Activated CD4-positive, CD25-positive, alpha-beta regulatory T cell treated with anti-CD3 and anti-CD28 coated beads, Interleukin-2, amount 50 U/mL, for 72 hours (primary cell): ENCODE data around the gene IL36RN.

Experiments
- DNase-seq: peaks from one replicate; pipeline ENCODE4 v3.0.0; 2021

Gene IL36RN

DNA sequence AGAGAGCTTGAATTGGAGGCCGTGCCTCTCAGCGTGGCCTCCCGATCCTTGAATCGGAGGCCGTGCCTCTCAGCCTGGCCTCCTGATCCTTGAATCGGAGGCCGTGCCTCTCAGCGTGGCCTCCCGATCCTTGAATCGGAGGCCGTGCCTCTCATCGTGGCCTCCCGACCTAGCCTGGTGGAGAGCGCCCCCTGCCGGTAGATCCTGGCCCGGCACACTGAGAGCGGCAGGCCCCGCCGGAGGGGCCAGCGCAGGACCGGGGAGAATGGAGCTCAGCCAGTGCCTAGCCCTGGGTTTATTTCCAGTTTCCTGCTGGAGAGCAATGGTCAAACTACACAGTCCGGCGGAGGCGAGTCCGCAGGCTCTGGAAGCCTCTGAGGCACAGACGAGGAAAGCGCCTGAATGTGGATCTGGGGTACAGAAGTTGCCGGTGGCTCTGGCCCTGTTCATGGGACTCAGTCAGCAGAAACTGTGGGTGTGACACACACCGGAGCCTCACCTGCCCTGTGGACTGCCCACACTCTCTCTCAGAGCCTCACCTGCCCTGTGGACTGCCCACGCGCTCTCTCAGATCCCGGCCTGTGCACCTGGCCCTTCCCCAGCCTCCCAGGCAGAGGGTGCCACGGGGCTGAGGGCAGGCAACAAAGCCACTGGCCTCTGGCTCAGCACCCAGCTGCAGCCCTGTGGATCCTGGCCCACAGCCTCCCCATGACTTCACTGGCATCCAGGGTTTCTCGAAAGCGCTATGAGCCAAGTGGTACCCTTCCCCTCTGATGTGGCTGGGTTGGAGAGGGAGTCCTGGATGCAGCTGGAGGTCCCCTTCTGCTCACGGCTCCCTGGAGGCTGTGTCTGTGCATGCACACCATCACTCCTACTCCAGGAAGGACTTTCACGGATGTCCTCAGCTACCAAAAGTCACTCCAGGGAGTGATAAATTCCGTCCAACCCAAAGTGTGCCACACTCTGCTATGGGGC is 7.8 kb upstream of the IL36RN start:
- no peak for DNase-seq

DNA sequence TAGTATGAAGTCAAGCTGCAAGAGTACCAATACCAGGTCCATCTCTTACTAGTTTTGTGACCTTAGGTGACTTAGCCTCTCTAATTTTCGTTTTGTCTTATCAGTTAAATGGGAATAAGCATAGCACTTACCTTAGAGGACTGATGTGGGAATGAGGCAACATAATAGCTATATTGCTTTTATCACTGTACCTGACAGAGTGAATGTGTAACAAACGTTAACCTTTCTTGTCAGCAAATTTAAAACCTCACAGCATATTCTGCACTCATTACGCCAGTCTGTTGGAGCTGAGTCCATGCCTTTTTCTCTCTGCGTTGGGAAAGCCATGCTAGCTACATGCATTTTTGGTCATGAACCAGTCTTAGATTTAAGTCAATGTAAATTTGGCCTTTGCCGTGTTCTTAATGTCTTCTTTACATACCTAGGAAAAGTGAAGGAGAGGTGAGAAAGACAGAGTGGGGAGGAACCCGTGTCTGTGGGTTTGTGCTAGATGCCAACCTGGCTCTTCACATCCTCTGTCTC is 6.5 kb upstream of the IL36RN start, which contains the start of gene IL36B:
TSS of gene IL36B (minus strand) at position 472 of the 522 bp plus-strand sequence.
- no peak for DNase-seq

DNA sequence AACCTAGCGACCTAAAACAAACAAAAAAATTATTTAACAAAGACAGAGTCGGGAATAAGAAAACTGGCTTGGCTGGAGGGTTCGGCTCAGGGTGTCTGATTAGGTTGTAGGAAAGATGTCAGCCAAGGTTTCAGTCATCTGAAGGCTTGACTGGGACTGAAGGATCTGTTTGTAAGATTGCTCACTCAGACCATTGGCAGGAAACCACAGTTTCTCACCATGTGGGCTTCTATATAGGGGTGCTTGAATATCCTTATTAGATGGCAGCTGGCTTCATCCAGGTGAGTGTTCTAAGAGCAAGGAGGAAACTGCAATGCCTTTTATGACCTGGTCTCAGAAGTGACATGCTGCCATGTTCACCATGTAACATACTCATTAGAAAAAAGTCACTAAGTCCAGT is 5.3 kb upstream of the IL36RN start:
- no peak for DNase-seq

DNA sequence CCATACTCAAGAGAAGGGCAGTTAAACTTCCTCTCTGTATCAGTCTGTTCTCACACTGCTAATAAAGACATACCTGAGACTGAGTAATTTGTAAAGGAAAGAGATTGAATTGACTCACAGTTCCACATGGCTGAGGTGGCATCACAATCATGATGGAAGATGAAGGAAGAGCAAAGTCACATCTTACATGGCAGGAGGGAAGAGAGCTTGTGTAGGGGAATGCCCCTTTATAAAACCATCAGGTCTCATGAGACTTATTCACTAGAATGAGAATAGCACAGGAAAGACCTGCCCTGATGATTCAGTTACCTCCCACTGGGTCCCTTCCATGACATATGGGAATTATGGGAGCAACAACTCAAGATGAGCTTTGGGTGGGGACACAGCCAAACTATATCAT is 4.9 kb upstream of the IL36RN start:
- no peak for DNase-seq

DNA sequence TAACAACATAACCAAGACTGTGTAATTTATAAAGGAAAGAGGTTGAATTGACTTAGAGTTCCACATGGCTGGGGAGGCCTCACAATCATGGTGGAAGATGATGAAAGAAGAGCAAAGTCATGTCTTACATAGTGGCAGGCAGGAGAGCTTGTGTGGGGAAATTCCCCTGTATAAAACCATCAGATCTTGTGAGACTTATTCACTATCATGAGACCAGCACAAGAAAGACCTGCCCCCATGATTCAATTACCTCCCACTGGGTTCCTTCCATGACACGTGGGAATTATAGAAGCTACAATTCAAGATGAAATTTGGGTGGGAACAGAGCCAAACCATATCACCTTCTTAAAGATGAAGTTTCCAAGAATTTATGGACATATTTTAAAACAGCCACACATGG is 2.5 kb upstream of the IL36RN start:
- no peak for DNase-seq

DNA sequence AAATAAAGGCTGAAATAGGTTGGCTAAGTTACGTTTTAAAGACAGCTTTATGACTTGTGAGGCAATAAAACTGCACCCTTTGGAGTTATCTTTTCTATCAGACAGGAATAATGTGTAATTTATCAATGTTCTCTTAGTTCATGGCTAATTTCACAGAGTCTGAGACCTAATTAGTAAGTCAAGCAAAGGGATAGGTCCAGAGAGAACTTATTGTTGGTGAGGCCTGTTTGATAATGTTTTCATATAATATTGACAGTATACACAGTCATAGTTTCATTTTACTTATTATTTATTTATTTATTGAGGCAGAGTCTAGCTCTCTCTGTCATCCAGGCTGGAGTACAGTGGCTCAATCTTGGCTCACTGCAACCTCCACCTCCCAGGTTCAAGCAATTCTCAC is 1.9 kb upstream of the IL36RN start:
- no peak for DNase-seq

DNA sequence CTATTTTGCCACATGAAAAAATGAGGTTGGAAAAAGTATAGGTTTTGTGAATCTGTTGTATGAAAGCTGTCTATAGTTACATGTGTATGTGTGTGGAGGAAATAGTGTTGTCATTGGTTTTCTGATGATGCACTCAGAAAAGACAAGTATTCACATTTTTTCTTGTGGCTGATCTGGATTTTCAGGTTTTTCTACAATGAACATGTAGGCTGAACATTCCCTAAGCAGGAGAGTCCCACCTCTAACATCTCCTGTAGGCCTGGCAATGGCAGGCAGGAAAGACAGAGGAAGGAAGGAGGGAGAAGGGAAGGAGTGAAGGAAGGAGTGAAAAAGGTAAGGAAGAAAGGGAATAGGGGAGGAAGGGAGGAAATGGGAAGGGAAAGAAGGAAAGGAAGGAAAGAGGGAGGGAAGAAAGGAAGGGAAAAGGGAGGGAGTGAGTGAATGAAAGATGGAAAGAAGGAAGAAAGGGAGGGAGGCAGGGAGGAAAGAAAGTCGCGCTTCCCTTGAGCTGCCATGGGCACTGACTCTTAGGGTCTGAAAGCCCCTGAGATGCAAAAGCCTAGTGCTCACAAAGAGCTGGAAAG is 495 bp upstream of the IL36RN start:
- no peak for DNase-seq

DNA sequence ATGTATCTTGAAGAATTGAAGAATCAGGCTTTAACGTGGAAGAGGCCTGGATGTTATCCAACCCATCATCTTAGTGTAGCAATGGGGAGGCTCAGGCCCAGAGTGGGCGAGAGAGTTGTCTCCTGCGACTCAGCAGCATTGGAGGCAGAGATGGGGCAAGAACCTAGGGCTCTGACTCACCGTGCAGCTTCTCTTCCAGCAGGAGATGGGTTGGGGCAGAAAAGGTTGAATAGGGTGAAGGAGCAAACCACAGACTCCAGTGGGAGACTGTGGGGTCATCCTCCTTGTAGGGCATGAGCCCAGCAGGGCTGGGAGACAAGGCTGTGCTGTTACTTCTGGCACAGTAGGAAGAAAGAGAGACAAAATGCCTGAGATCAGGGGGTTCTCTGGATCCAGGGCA is 1.4 kb downstream of the IL36RN start:
- no peak for DNase-seq

DNA sequence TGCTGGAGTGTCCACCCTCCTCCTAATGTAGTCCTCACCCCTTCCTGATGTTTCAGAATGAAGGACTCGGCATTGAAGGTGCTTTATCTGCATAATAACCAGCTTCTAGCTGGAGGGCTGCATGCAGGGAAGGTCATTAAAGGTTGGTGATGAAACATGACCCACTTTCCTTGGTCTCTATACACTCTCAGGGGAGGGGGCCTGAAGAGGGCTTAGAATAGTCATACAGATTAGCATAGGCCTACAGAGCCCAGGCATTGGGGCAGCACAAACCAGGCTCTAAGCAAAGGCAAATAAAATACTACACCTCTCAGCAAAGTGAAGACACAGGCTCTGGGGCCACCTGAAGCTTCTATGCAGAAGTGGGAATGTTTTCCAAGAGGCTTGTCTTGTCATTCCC is 1.8 kb downstream of the IL36RN start:
- no peak for DNase-seq

DNA sequence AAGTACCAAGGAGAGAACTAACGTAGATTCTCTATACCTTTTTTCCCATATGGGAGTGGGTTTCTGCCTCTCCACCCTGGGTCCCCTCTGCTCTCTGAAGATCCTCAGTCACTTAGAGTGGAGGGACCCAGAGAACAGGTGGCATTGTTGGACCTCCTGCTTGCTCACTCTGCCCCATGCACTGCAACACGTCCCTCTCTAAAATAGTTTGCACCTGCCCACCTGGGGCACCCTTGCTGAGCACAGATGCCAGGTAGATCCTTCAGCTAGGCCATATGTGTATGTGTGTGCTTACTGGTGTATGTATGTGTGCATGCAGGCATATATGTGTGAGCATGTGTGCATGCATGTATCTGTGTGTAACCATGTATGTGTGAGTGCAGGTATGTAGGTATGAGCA is 2.2 kb downstream of the IL36RN start:
- DNase-seq, result no peak

DNA sequence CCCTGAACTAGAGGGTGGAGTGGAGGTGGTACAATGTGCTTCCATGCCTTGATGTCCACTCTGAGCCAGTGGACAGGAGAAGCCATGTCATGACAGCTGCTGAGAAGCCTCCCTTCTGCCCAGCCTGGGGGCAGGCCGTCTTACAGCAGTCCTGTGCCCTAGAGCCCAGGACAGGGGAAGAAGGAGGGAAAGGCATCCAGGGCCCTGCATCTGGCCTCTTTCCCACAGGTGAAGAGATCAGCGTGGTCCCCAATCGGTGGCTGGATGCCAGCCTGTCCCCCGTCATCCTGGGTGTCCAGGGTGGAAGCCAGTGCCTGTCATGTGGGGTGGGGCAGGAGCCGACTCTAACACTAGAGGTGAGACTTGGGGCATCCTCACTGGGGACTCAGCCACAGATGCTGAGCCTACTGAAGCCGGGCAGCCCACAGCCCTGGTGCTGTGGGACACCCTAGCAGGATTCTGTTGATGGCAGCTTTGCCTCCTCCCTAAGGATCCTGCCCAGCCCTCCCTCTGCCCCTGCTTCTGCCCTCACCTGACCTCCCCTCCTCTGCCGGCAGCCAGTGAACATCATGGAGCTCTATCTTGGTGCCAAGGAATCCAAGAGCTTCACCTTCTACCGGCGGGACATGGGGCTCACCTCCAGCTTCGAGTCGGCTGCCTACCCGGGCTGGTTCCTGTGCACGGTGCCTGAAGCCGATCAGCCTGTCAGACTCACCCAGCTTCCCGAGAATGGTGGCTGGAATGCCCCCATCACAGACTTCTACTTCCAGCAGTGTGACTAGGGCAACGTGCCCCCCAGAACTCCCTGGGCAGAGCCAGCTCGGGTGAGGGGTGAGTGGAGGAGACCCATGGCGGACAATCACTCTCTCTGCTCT is 3.1 kb downstream of the IL36RN start:
- DNase-seq, result no peak

DNA sequence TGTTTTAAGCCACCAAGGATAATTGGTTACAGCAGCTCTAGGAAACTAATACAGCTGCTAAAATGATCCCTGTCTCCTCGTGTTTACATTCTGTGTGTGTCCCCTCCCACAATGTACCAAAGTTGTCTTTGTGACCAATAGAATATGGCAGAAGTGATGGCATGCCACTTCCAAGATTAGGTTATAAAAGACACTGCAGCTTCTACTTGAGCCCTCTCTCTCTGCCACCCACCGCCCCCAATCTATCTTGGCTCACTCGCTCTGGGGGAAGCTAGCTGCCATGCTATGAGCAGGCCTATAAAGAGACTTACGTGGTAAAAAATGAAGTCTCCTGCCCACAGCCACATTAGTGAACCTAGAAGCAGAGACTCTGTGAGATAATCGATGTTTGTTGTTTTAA is 5.3 kb downstream of the IL36RN start:
- no peak for DNase-seq

DNA sequence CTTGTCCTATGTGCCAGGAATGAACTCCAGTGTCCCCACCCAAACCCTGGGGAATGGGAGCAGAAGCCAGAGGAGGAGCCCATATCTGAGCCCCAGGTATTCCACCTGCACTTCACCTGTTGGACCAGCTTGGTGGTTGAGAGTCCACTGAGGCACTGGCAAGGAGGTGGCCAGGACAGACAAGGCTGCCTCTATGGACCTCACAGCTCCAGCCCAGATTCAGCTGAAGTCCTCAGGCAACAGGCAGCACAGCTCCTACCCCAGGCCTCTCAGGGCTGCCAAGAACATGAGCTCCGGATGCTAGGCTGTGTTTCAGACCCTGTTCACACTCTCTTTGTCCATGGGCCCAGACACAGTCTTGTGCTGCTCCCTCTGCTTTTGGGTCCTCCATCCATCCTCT is 5.9 kb downstream of the IL36RN start:
- DNase-seq, result no peak

DNA sequence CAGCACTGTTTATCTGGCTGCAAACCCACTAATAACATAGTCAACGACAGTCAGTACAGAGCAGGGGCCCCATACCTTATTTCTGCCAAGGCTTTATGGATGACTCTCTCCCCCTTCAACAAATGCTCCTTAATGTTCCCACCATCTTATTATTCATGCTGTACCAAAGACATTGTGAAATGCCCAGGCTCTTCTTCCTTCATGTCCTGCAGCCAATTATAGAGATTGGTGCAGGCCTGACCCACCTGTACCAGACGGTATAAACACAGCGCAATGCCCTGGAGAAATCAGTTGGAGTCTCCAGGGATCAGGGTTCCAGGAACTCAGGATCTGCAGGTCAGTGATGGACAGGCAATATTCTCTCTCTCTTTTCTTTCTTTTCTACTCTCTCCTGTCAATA is 8.7 kb downstream of the IL36RN start, which contains the start of gene IL1F10:
TSS of gene IL1F10 (plus strand) at position 290 of the 400 bp plus-strand sequence. CDS start 4,769 bp downstream, outside the sequence.
- DNase-seq, result no peak

DNA sequence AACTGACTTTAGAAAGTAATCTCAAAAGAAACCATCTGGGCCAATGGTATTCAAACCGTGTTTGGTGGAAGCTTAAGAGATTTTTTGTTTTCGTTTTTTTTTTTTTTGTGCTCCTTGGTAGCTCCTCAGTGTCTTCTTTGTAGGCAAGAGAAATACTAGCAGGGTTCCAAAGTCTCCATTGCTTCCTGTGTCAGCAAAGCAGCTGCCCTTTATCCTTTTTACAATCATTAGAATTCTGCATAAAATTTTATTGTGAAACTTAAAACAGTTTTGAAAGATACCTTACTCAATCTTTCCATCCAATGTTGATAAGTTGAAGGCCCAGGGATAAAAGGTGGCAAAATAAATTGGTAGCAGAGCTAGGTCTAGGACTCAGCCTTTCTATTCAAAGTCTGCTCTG is 9.3 kb downstream of the IL36RN start:
- no peak for DNase-seq

DNA sequence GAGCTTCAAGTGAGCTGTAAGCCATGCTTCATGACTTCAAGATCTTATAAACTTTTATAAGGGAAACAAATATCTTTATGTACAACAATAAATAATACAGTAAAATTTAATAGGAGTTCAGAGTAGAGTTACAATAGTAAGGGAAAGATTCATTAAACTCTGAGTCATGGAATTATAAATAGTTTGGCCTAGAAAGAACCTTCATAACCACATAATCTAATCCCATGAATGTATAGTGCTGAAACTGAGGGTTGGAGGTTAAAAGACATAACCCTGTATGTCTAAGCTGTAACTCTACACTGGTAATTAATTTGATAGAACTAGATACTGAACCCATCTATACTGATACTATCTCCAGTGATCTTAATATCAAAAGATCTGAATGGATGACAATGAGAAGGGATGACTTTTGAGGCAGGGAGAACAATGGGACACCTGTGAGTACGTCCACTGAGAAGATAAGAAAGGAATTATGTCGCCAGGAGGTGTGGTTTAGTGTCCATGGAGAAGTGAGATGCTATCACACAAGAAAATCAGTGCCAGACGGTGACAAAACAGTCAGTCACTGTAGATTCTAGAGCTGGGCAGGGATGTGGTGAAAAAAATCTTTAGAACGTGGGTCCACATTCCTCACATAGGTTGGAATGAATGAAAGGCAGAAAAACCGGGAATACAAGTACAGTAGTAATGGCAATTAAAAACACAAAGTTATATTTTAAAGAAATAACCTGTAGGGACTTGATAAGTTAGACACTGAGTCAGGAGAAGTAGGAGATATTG is 9.9 kb downstream of the IL36RN start:
- no peak for DNase-seq

DNA sequence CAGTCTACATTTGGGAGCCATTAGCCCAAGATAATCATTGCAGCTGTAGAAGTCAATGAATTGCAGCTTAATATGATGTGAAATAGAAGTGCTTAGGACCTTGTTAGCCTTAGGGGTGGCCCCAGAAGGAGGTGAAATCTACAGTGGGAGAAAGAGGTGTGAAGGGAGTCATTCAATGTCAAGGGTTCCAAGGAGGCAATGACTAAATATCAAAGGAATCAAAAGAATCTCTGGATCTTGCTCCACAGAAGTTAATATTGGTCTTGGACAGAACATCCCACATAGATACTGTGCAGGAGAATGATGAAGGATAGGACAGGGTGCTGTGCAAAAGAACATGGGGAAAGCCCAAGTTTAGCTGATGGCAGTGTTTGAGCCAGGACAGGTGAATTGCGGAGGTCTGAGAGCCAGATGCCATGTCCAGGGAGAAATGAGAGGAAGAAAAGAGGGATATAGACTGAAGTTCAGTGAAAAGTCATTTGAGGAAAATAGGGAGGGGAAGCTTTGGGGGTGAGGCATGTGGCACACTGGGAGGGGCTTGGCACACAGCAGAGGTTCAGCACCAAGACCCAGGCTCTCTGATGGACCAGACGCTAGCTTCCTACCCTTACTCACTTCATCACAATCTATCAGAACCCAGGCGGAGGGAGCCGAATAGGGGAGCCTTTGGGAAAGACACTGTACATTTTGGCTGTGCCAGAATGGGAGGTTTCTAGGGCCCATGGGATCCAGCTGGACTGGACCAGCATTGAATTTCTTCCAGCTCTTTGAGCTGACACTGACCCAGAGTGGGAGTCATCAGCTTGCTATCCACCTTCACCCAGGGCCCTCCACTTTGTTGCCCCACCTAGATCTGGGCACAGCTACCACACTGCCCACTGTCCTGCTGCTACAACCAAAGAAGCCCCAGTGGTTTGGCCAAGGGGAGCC is 10.9 kb downstream of the IL36RN start:
- no peak for DNase-seq

DNA sequence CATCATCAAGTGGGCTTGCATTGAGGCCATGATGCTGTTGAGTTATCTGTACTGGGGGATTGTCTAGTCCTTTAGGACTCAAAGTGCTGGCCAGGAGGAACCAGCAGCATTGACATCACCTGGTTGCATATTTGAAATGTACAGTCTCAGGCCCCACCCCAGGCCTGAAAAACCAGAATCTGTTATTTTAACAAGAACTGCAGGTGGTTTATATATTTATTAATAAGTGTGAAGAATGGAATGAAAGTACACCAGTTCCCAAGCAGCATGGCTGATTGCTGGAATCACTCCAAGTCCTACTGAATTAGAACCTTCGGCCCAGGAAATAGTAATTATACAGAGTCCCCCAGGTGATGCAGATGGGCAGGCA is 11.6 kb downstream of the IL36RN start:
- DNase-seq, result no peak

DNA sequence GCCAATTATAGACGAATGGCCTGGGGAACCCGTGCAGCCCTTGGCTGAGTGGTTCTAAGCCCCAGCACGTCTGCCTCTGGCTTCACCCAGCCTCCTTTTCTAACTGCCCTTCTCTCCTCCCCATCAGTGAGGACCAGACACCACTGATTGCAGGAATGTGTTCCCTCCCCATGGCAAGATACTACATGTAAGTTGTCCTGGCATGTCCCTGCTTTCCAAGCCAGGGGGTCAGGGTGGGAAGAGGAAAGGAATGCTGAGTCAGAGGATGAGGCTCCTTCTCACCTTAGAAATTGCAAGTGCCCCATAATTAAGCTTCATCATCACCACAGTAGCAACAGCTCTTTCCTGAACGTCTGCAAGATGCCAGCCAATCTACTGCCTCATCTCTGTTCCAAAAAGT is 13.6 kb downstream of the IL36RN start:
- DNase-seq, result no peak

DNA sequence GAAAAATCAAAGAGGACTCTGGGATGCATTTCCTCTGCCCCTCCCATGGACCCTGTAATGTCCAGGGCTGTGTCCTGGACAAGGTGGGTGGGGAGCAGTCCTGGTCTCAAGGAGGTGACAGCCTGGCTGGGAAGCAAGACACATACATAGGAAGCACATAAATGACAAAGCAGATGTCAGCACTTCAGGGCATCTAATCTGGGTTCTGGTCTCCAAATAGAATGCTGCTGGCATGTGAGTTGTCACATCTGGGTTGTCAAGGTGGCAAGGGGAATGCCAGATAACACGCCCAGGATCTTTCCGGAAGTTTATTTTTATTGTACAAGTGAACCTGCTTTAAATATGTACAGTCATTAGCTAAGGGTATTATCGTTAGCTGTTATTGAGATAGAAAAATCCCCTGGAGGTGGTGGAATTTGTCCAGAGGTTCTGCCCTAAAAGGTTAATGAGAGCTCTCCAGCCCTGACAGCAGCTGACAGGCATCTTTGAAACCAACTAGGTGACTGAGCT is 14.4 kb downstream of the IL36RN start:
- DNase-seq, result no peak

DNA sequence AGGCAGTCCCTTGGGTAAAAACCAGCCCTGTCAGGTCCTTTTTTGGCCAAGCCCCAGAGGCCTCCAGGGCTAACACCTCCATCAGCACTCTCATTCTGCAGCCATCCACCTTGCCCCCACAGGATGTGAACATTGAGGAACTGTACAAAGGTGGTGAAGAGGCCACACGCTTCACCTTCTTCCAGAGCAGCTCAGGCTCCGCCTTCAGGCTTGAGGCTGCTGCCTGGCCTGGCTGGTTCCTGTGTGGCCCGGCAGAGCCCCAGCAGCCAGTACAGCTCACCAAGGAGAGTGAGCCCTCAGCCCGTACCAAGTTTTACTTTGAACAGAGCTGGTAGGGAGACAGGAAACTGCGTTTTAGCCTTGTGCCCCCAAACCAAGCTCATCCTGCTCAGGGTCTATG is 16.0 kb downstream of the IL36RN start:
- DNase-seq, result no peak
